Urinary bladder (tissue), 4 donors: ENCODE measurements around the gene NEURL1B. TPM values are rescaled to one million over a fixed set of nuclear protein-coding genes. Genes with fewer than 3 reads are reported as not detected.
"Not testable (repeated sequence)": the region's sequence is repeated elsewhere in the genome, so short reads cannot be mapped to it uniquely, and the experiment has no call there.

Source experiments
- DNase-seq: peaks from one replicate; pipeline ENCODE4 v3.0.0-alpha.2; 2015; ENCODE audit errors: extremely low spot score
- H3K27ac ChIP-seq: one replicate; pipeline ENCODE4 v1.5.1; 2013; ENCODE audit warnings: low read depth, mild to moderate bottlenecking, moderate library complexity
- H3K36me3 ChIP-seq: one replicate; pipeline ENCODE4 v1.6.1; 2013; ENCODE audit warnings: mild to moderate bottlenecking, moderate library complexity; ENCODE audit not compliant: insufficient read depth
- H3K4me1 ChIP-seq: one replicate; pipeline ENCODE4 v1.6.1; 2013; ENCODE audit warnings: mild to moderate bottlenecking, moderate library complexity; ENCODE audit not compliant: insufficient read depth
- H3K4me3 ChIP-seq: one replicate; pipeline ENCODE4 v1.5.1; 2013; ENCODE audit warnings: low read depth, low read length
- WGBS: extraction: QIAGEN DNeasy Blood & Tissue Kit; methylation state at CpG from one replicate; pipeline ENCODE4 v1.1.7; 2013; 5-methylcytosine and 5-hydroxymethylcytosine counted together
- polyA plus RNA-seq: library from polyadenylated mRNA; stranded (reverse); fragments of 200-250 nt; gene quantifications from one replicate; pipeline ENCODE4 v1.2.3, GENCODE V29; 2013
- total RNA-seq: library from RNA; depleted of rRNA; stranded (reverse); fragments of >200 nt; gene quantifications from one replicate; pipeline ENCODE4 v1.2.3, GENCODE V29; 2014
- donor health status: healthy with polysubstance abuse.
- donor health status: healthy.

The NEURL1B gene
- total and polyA plus RNA-seq, 2 donors: 51.9 to 52.4 TPM

DNA sequence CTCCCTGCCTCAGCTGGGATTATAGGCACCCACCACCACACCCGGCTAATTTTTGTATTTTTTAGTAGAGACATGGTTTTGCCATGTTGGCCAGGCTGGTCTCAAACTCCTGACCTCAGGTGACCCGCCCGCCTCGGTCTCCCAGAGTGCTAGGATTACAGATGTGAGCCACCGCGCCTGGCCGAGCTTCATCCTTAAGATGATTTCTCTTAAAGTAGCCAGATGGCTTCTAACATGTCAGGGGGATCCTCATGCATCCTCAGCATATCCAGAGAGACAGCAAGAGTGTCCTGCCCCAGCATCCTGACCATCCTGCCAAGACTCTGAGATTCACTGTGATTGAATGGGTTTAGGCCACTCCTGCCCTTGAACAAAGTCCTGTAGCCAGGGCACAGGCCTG, 39.5 kb upstream of the NEURL1B start:
- not testable (repeated sequence) for DNase-seq, H3K4me3 ChIP-seq, H3K27ac ChIP-seq, H3K36me3 ChIP-seq, H3K4me1 ChIP-seq
- WGBS: 80% methylated on average over 7 of the region's 7 CpGs

DNA sequence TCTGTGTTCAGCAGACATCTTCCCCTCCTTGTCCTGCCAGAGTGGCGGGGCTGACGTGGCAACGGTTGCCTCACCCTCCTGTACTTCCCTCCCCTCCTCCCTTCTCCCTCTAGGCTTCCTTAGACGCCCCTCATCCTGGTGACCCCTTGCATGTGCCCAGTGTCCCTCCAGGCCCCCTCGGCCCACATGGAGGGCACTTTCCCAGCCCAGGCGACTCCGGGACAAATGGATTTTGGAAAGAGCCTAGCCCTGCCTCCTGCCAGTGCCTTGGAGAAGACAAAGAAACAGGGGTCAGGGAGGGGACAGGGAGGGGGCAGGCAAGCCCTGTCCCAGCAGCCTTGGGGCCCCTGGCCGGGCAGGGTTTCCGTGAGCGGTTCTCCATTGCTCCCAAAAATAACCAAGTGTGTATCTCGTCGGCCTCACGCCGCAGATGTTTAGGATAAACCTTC, 38.3 kb upstream of the NEURL1B start:
- H3K36me3 ChIP-seq: no peaks in the 10 kb centered on the region
- no peaks in the 10 kb centered on the region for H3K4me1 ChIP-seq
- H3K4me3 ChIP-seq: no peak overlapping the region
- peak overlapping the region; percentile 88 for H3K27ac ChIP-seq
- 23% methylated on average over 14 of the region's 14 CpGs for WGBS
- DNase-seq: no peak

DNA sequence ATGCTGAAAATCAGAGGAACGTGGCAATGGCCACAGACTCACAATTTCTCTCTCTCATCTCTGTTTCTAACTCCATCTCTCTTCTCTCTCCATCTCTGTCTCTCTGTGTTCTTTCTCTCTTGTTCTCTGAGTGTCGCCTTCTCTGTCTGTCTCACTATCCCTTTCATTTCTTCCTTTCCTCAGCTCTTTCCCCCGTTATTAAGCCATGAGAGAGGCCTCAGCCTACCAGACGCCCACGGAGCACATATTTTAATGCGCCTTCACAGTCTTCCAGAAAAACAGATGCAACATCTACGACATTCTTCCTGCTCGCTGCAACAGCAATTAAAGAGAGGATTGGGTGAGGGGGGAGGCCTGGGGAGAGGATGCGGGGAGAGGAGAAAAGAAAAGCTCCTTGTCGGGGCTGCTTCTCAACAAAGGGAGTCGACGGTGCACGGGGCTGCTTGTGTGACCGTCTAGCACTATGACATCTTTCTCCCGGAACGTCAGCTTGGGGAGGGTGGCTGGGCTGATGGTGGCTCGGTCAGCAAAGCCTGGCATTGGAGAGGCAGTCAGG, 37.7 kb upstream of the NEURL1B start:
- peak overlapping the region; percentile 88 for H3K27ac ChIP-seq
- no peaks in the 10 kb centered on the region for H3K36me3 ChIP-seq
- 16% methylated on average over 17 of the region's 17 CpGs for WGBS
- DNase-seq: peak; percentile 47
- H3K4me1 ChIP-seq: no peaks in the 10 kb centered on the region
- H3K4me3 ChIP-seq: no peak overlapping the region

DNA sequence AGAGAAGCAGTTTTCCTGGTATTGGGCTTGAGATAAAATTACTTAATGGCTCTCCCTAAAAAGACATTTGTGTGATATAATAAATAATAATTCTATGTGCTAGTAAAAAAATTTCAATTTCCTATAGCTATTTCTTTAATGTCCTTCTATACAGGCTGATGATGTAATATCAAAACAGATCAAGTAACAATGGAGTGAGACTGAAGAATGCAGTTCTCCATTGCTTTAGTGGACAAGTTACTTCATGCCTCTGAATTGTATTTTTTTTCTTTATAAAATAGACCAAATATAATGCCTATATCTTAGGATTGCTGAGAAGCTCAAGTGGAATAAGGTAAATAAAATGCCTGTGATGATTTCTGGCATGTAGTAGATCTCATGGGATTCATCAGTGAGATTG, 35.6 kb upstream of the NEURL1B start:
- no peak overlapping the region for H3K27ac ChIP-seq
- no peaks in the 10 kb centered on the region for H3K4me1 ChIP-seq

DNA sequence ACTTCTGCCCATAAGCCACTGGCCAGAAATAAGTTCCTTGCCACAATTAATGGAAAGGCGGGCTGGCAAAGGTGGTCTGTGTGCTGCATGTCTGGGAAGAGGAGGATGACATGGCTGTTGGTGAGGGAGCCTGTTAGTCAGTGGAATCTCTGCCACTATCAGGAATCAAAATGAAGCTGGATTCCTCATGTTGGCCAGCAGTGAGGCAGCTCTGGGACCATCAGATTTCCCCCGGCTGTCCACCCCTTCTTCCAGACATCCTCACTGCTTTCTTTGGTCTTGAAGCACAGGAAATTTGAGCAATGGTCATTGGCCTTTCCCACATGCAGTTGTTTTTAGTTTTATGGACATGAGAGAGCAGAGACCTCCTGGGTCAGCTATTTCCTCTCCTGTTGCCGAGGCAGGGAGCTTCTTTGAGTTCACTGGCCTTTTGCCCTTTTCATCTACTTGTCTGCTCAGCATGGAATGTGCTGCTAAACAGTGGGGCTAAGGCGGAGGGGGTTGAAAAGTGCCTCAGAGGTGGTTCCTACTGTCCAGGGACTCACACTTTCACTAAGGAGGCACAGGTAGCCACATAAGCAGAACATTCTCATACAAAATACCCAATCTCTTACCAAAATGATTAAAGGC, 34.8 kb upstream of the NEURL1B start:
- no peak overlapping the region for H3K27ac ChIP-seq
- H3K4me3 ChIP-seq: no peak overlapping the region
- no peaks in the 10 kb centered on the region for H3K36me3 ChIP-seq
- H3K4me1 ChIP-seq: no peaks in the 10 kb centered on the region
- 82% methylated on average over 4 of the region's 4 CpGs for WGBS
- no peak for DNase-seq

More for the DNA sequence above, 35.6 kb upstream of the NEURL1B start:
- no peak overlapping the region for H3K4me3 ChIP-seq
- H3K36me3 ChIP-seq: no peaks in the 10 kb centered on the region
- no peak for DNase-seq

DNA sequence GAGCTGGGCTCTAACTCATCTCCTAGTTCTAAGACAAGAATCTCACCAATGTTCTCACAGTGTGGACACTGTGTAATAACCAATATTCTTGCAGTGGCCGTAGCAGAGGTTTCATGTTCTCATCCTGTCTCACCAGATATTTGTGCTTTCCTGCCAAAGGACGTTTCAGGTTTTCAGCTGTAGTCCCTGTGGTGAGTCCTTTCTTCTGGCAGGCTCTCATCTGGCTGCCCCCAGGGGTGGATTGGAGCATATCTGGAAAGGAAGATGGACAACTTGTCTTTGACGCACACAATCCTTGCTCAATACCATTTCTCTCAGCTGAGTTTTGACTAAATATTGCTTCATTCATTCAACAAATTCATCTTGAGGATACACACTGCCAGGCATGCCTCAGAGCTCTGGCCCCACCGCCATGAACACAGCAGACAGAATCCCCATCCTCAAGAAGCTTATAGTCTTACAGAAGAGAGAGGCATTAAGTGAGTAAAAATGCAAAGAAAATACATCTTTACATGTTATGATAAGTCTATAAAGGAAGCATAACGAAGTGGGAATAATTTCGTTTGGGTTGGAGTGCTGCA, 33.8 kb upstream of the NEURL1B start:
- H3K36me3 ChIP-seq: no peaks in the 10 kb centered on the region
- no peak overlapping the region for H3K4me3 ChIP-seq
- H3K4me1 ChIP-seq: no peaks in the 10 kb centered on the region
- no peak for DNase-seq
- H3K27ac ChIP-seq: no peak overlapping the region
- WGBS: 58% methylated on average over 6 of the region's 6 CpGs

DNA sequence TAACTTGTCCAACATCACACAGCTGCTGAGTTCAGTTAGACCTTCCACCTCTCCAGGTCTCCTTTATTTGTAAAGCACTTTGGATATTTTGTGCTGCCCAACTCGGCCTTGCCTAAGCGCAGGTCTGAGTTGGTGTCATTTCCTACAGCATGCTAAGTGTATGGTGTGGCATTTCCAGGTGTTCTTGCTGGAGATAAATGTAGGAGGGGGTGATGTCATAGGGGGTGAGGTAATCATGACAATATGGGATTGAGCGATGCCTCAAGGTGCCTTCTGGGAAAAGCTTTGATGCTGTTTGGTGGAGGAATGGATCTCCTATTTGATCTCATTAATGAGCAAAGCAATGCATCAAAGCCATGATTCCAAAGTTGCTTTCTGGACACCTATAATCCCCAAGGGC, 32.3 kb upstream of the NEURL1B start:
- 96% methylated on average over 3 of the region's 3 CpGs for WGBS

DNA sequence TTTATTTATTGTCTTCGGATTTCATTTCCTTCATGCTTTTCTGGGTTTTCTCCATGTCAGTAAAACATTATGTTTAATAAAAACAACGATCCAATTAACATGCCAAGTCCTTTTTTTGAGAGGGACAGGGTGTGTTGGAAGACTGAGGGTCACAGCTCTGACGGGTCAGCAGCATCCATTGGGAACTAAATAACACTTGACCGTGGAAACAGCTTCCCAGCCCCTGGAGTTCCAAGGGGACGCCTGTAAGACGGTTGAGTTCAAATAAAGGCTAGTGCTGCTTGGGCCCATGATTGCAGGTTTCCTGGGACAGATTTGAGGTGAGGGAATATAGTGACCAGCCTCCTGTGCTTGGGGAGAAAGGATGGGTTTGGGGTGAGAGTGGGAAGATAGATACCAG, 30.4 kb upstream of the NEURL1B start:
- DNase-seq: no peak
- no peaks in the 10 kb centered on the region for H3K36me3 ChIP-seq
- H3K4me3 ChIP-seq: no peak overlapping the region
- H3K4me1 ChIP-seq: no peaks in the 10 kb centered on the region
- no peak overlapping the region for H3K27ac ChIP-seq
- 77% methylated on average over 6 of the region's 6 CpGs for WGBS

More for the DNA sequence above, 32.3 kb upstream of the NEURL1B start:
- Histone ChIP-seq H3K4me3 (no peak overlapping the region), H3K4me1 (no peaks in the 10 kb centered on the region), H3K27ac (no peak overlapping the region), H3K36me3 (no peaks in the 10 kb centered on the region)
- DNase-seq: no peak

DNA sequence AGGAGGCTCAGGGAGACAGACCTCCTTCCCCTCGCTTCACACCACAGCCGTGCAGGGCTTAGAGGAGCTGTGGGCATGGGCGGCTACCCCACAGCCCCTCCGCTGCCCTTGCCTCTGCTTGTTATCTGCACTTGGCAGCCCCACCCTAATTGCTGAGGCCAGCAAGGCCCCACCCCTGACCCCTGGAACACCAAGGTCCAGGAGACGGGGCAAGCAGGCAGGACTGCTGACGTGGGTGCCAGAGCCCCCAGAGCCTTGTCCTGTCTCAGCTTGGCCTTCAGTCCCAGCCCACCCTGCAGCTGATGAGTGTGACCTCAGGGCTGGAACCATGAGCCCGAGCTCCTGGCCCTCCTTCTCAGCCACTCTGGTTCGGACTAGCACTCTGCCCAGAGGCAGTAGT, 29.1 kb upstream of the NEURL1B start:
- 88% methylated on average over 8 of the region's 8 CpGs for WGBS
- no peak for DNase-seq
- H3K27ac ChIP-seq: no peak overlapping the region

DNA sequence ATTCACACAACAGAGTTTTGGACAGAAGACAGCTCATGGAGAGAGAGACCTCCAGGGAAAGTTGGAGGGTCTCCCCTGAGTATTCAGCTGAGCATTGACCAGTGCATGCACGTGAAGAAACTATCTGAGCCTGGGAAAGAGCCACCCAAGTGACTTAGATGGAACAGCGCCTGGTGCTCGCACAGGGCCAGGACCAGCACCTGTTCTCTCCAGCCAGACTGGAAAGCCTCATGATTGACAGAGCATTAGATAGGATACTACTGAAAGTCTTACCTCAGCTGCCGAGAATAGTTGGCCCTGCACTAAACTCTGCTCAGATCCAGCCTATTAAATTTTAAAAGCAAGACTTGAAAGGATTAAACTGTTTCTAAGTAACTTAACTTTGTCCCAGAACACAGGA, 28.3 kb upstream of the NEURL1B start:
- Histone ChIP-seq H3K27ac (no peak overlapping the region), H3K36me3 (no peaks in the 10 kb centered on the region), H3K4me1 (no peaks in the 10 kb centered on the region), H3K4me3 (no peak overlapping the region)
- WGBS: 81% methylated on average over 4 of the region's 4 CpGs
- DNase-seq: no peak

More for the DNA sequence above, 29.1 kb upstream of the NEURL1B start:
- no peaks in the 10 kb centered on the region for H3K4me1 ChIP-seq
- no peak overlapping the region for H3K4me3 ChIP-seq
- H3K36me3 ChIP-seq: no peaks in the 10 kb centered on the region

DNA sequence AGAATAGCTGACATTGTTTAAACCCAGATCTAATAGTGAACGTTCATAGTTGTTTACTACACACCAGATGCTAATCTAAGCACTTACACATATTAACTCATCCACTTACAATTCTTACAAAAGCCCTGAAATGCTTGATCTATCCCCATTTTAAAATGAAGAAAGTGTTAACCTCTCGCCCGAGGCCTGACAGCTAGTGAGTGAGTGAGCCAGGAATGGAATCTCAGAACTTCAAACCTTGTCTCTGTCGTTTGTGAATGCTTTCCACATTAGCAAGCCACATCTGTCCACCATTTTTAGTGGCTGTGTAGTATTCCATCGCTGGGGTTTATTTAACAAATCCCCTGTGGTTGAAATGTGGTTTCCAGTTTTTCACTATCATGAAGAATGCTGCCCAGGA, 24.9 kb upstream of the NEURL1B start:
- 63% methylated on average over 5 of the region's 5 CpGs for WGBS
- no peak overlapping the region for H3K4me3 ChIP-seq
- H3K27ac ChIP-seq: no peak overlapping the region
- H3K4me1 ChIP-seq: no peaks in the 10 kb centered on the region
- H3K36me3 ChIP-seq: no peaks in the 10 kb centered on the region
- DNase-seq: no peak

DNA sequence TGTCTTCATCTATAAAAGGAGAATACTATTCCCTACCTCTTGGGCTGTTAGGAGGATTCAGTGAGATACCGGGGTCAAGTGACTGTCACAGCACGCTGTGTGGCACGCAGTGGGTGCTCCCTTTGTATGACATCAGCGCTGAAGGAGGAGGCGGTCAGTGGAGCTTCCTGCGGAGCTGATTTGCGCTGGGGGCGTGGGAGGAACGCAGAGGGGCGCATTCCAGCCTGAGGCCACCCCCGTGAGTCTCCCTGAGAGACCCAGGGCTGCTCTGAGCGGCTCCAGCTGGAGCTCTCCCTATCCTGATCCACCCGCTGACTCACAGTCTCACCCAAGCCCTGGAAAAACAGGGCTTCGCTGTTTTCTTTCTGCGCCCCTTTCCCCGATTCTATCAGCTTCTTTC, 24.3 kb upstream of the NEURL1B start:
- 45% methylated on average over 16 of the region's 16 CpGs for WGBS
- H3K27ac ChIP-seq: no peak overlapping the region
- H3K4me3 ChIP-seq: no peak overlapping the region
- no peaks in the 10 kb centered on the region for H3K36me3 ChIP-seq
- no peak for DNase-seq
- no peaks in the 10 kb centered on the region for H3K4me1 ChIP-seq

DNA sequence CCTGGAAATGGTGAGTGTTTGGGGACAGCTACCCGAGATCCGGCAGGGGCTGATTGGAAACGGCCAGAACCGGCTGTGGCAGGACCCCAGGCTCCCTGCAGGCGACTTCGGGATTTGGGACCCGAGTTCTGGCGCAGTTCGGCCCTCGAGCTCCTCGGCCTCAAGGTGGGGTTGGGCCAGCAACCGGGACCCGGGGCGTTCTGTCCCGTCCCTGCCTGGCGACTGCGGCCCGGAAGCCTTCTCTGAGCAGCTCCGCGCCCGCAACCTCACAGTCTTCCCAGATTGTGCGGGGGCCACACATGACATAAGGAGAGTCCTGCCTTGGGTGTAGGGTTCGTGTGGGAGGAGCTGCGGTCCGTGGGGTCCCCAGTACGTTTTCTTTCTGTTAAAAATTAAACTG, 23.2 kb upstream of the NEURL1B start:
- Histone ChIP-seq H3K36me3 (no peaks in the 10 kb centered on the region), H3K27ac (no peak overlapping the region), H3K4me3 (no peak overlapping the region), H3K4me1 (no peaks in the 10 kb centered on the region)
- DNase-seq: no peak
- WGBS: 93% methylated on average over 26 of the region's 26 CpGs

DNA sequence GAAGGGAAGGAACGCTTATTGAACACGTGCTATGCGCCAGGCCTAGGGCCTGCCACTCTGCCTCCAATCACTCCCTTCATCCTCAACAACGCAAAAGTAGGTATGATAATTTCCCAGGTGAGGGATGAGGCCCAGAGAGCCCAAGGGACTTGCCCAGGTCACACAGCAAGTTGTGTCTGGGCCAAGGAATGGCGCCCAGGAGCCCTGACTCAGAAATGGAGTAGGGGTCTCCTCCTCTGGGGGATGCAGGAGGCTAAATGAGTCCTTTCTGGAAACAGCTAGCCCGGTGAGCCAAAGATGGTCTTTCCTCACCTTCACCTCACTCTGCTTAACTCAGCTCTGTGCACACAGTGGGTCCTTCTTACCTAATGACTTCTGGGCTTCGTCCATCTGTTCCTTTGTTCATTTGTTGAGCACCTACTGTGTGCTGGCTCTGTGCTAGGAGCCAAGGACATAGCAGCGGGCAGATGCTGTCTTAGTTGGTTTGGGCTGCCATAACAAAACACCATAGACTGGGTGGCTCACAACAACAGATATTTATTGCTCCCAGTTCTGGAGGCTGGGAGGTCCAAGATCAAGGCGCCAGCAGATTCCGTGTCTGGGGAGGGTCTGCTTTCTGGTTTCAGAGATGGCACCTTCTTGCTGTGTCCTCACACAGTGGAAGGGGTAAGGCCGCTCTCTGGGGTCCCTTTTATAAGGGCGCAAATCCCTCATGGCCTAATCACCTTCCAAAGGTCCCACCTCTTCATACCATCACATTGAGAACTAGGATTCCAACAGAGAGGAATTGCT, 22.3 kb upstream of the NEURL1B start:
- H3K4me3 ChIP-seq: no peak overlapping the region
- no peaks in the 10 kb centered on the region for H3K4me1 ChIP-seq
- WGBS: 92% methylated on average over 12 of the region's 12 CpGs
- H3K27ac ChIP-seq: no peak overlapping the region
- DNase-seq: no peak
- H3K36me3 ChIP-seq: no peaks in the 10 kb centered on the region
